Measurements from ENCODE around the gene FRMPD4.

DNA sequence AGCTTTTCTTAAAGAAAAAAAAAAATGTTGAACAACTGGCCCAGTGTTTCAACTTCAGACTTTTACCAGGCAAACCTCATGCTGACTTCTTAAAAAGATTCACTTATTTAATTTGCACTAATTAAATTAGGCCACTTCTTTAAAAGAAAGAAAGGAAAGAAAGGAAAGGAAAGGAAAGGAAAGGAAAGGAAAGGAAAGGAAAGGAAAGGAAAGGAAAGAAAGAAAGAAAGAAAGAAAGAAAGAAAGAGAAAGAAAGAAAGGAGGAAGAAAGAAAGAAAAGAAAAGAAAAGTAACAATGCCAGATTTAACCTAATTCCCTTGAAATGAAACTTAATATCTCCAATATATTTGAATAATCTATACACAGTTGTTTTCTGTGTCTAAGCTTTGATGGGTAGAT lies 581.6 kb downstream of the FRMPD4 start:
- TF ChIP-seq EZH2 (IDR thresholded peaks at IDR 0.05; ENCODE audit: low read depth, unreplicated experiment) (no peak), POLR2AphosphoS5 (IDR thresholded peaks at IDR 0.05; ENCODE audit: low read depth) (no peak), EZH2phosphoT487 (IDR thresholded peaks at IDR 0.05; ENCODE audit: unreplicated experiment) (no peak), CREB1 (CRISPR knock-in tag; IDR thresholded peaks at IDR 0.05; ENCODE audit: low read depth) (no peak), ETS1 (IDR thresholded peaks at IDR 0.05) (no peak), ZNF114 (CRISPR knock-in tag; IDR thresholded peaks at IDR 0.05) (no peak)
- TF ChIP-seq, protein P1, sequence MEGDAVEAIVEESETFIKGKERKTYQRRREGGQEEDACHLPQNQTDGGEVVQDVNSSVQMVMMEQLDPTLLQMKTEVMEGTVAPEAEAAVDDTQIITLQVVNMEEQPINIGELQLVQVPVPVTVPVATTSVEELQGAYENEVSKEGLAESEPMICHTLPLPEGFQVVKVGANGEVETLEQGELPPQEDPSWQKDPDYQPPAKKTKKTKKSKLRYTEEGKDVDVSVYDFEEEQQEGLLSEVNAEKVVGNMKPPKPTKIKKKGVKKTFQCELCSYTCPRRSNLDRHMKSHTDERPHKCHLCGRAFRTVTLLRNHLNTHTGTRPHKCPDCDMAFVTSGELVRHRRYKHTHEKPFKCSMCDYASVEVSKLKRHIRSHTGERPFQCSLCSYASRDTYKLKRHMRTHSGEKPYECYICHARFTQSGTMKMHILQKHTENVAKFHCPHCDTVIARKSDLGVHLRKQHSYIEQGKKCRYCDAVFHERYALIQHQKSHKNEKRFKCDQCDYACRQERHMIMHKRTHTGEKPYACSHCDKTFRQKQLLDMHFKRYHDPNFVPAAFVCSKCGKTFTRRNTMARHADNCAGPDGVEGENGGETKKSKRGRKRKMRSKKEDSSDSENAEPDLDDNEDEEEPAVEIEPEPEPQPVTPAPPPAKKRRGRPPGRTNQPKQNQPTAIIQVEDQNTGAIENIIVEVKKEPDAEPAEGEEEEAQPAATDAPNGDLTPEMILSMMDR (conservative IDR thresholded peaks at IDR 0.05; ENCODE audit: low read depth in 2 of 2), result no peak
- TF ChIP-seq, protein P2, sequence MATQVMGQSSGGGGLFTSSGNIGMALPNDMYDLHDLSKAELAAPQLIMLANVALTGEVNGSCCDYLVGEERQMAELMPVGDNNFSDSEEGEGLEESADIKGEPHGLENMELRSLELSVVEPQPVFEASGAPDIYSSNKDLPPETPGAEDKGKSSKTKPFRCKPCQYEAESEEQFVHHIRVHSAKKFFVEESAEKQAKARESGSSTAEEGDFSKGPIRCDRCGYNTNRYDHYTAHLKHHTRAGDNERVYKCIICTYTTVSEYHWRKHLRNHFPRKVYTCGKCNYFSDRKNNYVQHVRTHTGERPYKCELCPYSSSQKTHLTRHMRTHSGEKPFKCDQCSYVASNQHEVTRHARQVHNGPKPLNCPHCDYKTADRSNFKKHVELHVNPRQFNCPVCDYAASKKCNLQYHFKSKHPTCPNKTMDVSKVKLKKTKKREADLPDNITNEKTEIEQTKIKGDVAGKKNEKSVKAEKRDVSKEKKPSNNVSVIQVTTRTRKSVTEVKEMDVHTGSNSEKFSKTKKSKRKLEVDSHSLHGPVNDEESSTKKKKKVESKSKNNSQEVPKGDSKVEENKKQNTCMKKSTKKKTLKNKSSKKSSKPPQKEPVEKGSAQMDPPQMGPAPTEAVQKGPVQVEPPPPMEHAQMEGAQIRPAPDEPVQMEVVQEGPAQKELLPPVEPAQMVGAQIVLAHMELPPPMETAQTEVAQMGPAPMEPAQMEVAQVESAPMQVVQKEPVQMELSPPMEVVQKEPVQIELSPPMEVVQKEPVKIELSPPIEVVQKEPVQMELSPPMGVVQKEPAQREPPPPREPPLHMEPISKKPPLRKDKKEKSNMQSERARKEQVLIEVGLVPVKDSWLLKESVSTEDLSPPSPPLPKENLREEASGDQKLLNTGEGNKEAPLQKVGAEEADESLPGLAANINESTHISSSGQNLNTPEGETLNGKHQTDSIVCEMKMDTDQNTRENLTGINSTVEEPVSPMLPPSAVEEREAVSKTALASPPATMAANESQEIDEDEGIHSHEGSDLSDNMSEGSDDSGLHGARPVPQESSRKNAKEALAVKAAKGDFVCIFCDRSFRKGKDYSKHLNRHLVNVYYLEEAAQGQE (IDR thresholded peaks at IDR 0.05; ENCODE audit: unreplicated experiment), result no peak

All from GM23338 (cell line).